Body of pancreas (tissue), 4 donors: ENCODE results near the gene CPLANE2.

Experiments used
- CTCF ChIP-seq, 7 experiments: fragments of 450-650 bp in 4 of 7; fragments of 200-600 bp in 3 of 7; sonication (generic) in 3 of 7; IDR thresholded peaks; one replicate each; pipeline ENCODE4 v1.5.1; 2016 to 2019; ENCODE audit warnings: antibody characterized with exemption in 7 of 7
- POLR2A ChIP-seq, 3 donors: fragments of 450-650 bp; IDR thresholded peaks; one replicate each; pipeline ENCODE4 v1.6.1; 2016; ENCODE audit warnings: antibody characterized with exemption in 3 of 3, mild to moderate bottlenecking in 2 of 3

GRCh38 chr1:16279186-16279585, 42.2 kb upstream of the CPLANE2 start:
- no peak for TF ChIP-seq CTCF (IDR thresholded peaks at IDR 0.05)
- TF ChIP-seq POLR2A (IDR thresholded peaks at IDR 0.05): no peak
